Measurements from ENCODE around the gene DTNB. TPM values are rescaled to one million over a fixed set of nuclear protein-coding genes. Genes with fewer than 3 reads are reported as not detected.
"Not testable (repeated sequence)": the region's sequence is repeated elsewhere in the genome, so short reads cannot be mapped to it uniquely, and the experiment has no call there.

Gene DTNB
- total RNA-seq, 1 donor from 2014 or later: 8.5 TPM

DNA sequence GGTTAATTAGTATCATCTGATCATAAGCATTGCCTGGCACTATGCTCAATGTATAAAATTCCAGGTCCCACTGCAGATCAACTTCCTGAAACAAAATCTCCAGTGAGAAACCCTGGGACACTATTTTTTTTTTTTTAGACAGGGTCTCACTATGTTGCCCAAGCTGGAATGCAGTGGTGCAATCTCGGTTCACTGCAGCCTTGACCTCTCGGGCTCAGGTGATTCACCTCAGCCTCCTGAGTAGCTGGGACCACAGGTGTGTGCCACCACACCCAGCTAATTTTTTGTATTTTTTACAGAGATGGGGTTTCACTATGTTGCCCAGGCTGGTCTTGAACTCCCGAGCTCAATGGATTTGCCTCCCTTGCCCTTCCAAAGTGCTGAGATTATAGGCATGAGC lies 31.1 kb downstream of the DTNB start:
- no peak overlapping the region for H3K4me3 Mint-ChIP-seq (ENCODE audit: unreplicated experiment)
- no peak overlapping the region for H3K27ac Mint-ChIP-seq (ENCODE audit: unreplicated experiment)
- no peaks in the 10 kb centered on the region for H3K36me3 Mint-ChIP-seq (ENCODE audit: low read depth)
- H3K9me3 Mint-ChIP-seq (ENCODE audit: low read depth): no peaks in the 10 kb centered on the region
- no peaks in the 10 kb centered on the region for H3K27me3 Mint-ChIP-seq (ENCODE audit: low read depth)
- TF ChIP-seq, protein P1, sequence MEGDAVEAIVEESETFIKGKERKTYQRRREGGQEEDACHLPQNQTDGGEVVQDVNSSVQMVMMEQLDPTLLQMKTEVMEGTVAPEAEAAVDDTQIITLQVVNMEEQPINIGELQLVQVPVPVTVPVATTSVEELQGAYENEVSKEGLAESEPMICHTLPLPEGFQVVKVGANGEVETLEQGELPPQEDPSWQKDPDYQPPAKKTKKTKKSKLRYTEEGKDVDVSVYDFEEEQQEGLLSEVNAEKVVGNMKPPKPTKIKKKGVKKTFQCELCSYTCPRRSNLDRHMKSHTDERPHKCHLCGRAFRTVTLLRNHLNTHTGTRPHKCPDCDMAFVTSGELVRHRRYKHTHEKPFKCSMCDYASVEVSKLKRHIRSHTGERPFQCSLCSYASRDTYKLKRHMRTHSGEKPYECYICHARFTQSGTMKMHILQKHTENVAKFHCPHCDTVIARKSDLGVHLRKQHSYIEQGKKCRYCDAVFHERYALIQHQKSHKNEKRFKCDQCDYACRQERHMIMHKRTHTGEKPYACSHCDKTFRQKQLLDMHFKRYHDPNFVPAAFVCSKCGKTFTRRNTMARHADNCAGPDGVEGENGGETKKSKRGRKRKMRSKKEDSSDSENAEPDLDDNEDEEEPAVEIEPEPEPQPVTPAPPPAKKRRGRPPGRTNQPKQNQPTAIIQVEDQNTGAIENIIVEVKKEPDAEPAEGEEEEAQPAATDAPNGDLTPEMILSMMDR (IDR thresholded peaks at IDR 0.05): no peak
- no peaks in the 10 kb centered on the region for H3K4me1 Mint-ChIP-seq (ENCODE audit: low read depth)
- no peak for DNase-seq (ENCODE audit: low spot score)

DNA sequence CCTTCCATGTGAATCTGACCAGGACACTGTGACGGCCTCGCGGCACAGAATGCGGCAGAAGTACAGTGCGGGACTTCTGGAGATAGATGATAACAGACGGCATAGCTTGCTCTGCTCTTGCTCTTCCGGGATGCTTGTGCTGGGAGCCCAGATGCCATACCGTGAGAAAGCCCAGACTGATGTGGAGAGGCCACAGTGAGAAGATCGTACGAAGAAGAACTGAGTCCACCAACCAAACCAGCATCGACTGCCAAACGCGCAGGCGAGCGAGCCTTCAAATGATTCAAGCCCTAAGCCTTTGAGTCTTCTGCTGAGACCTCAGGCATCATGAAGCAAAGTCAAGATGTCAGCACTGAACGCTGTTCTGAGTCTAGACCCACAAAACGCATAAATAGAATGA lies 33.7 kb downstream of the DTNB start:
- Mint-ChIP-seq H3K4me3 (ENCODE audit: unreplicated experiment) (no peak overlapping the region), H3K9me3 (ENCODE audit: low read depth) (no peaks in the 10 kb centered on the region), H3K4me1 (ENCODE audit: low read depth) (no peaks in the 10 kb centered on the region), H3K36me3 (ENCODE audit: low read depth) (no peaks in the 10 kb centered on the region), H3K27me3 (ENCODE audit: low read depth) (no peaks in the 10 kb centered on the region), H3K27ac (ENCODE audit: unreplicated experiment) (no peak overlapping the region)
- TF ChIP-seq, protein P1 (IDR thresholded peaks at IDR 0.05): no peak
- no peak for DNase-seq (ENCODE audit: low spot score)

DNA sequence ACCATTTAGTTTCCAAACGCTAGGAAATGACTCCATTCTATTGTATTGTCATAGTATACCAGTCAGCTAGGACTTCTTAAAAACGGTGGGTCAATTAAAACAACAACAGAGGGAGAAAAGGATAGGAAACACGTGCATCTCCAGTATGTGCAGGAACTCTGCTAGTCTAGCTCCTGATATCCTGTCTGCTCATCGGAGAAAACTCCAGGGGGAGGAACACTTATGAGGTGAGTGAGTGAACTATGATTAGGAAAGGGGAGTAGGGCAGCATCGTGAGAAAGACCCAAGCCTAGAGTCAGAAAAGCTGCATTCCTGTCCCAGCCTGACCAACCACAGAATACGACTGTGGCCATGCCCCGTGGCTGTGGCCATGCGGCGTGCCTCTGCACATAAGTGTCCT lies 34.2 kb downstream of the DTNB start:
- no peaks in the 10 kb centered on the region for H3K9me3 Mint-ChIP-seq (ENCODE audit: low read depth)
- H3K27me3 Mint-ChIP-seq (ENCODE audit: low read depth): no peaks in the 10 kb centered on the region
- TF ChIP-seq, protein P1 (IDR thresholded peaks at IDR 0.05): no peak
- no peaks in the 10 kb centered on the region for H3K36me3 Mint-ChIP-seq (ENCODE audit: low read depth)
- no peaks in the 10 kb centered on the region for H3K4me1 Mint-ChIP-seq (ENCODE audit: low read depth)
- no peak overlapping the region for H3K27ac Mint-ChIP-seq (ENCODE audit: unreplicated experiment)
- DNase-seq (ENCODE audit: low spot score): no peak
- no peak overlapping the region for H3K4me3 Mint-ChIP-seq (ENCODE audit: unreplicated experiment)

DNA sequence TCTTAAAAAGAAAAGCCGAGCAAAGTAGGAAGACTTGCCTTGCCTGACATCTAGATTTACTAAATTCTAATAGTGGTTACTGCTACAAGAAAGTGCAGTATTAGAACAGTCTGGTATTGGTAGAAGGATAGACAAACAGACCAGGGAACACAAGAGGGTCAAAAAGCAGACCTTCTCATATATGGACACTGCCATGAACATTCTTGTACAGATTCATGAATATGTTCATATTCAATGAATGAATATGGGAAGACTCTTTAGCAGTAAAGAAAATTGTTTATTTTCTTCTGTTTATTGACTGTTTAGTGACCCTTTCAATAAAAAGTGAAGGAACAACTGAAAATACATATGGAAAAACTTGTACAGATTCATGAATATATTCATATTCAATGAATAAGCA lies 37.6 kb downstream of the DTNB start:
- no peaks in the 10 kb centered on the region for H3K9me3 Mint-ChIP-seq (ENCODE audit: low read depth)
- TF ChIP-seq, protein P1 (IDR thresholded peaks at IDR 0.05): no peak
- H3K4me1 Mint-ChIP-seq (ENCODE audit: low read depth): no peaks in the 10 kb centered on the region
- H3K36me3 Mint-ChIP-seq (ENCODE audit: low read depth): no peaks in the 10 kb centered on the region
- DNase-seq (ENCODE audit: low spot score): no peak
- H3K27me3 Mint-ChIP-seq (ENCODE audit: low read depth): no peaks in the 10 kb centered on the region
- H3K4me3 Mint-ChIP-seq (ENCODE audit: unreplicated experiment): no peak overlapping the region
- H3K27ac Mint-ChIP-seq (ENCODE audit: unreplicated experiment): no peak overlapping the region

DNA sequence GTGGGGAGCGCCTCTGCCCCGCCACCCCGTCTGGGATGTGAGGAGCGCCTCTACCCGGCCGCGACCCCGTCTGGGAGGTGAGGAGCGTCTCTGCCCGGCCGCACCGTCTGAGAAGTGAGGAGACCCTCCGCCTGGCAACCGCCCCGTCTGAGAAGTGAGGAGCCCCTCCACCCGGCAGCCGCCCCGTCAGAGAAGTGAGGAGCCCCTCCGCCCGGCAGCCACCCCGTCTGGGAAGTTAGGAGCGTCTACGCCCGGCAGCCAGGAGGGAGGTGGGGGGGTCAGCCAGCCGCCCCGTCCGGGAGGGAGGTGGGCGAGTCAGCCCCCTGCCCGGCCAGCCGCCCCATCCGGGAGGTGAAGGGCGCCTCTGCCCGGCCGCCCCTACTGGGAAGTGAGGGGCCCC lies 39.6 kb downstream of the DTNB start:
- not testable (repeated sequence) for H3K4me3 Mint-ChIP-seq (ENCODE audit: unreplicated experiment); DNase-seq (ENCODE audit: low spot score); H3K9me3 Mint-ChIP-seq (ENCODE audit: low read depth)

DNA sequence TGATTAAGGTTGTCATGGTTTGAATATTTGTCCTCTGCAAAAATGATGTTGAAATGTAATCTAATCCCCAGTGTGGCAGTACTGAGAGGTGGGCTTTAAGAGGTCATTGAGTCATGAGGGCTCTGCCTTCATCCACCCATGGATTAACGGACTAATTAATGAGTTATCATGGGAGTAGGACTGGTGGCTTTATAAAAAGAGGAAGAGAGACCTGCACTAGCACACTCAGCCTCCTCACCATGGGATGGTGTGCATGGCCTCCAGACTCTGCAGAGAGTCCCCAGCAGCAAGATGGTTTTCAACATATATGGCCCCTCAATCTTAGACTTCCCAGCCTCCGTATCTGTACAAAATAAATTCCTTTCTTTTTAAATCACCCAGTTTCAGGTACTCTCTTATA lies 41.0 kb downstream of the DTNB start:
- Mint-ChIP-seq H3K27ac (ENCODE audit: unreplicated experiment) (no peak overlapping the region), H3K4me1 (ENCODE audit: low read depth) (peaks cover 13% of the 10 kb centered on the region), H3K4me3 (ENCODE audit: unreplicated experiment) (no peak overlapping the region), H3K27me3 (ENCODE audit: low read depth) (no peaks in the 10 kb centered on the region), H3K9me3 (ENCODE audit: low read depth) (no peaks in the 10 kb centered on the region), H3K36me3 (ENCODE audit: low read depth) (peaks cover 2% of the 10 kb centered on the region)
- TF ChIP-seq, protein P1 (IDR thresholded peaks at IDR 0.05): no peak
- DNase-seq (ENCODE audit: low spot score): no peak

More for the DNA sequence above, 39.6 kb downstream of the DTNB start:
- H3K36me3 Mint-ChIP-seq (ENCODE audit: low read depth); H3K27ac Mint-ChIP-seq (ENCODE audit: unreplicated experiment); H3K27me3 Mint-ChIP-seq (ENCODE audit: low read depth); H3K4me1 Mint-ChIP-seq (ENCODE audit: low read depth): not testable (repeated sequence)
